Loucy (cell line): ENCODE results near the gene PKD1.

Experiments used
- CTCF ChIP-seq: fragments of 200-600 bp; sonication (generic); conservative IDR thresholded peaks from 2 replicates; pipeline ENCODE4 v1.5.1; 2014; ENCODE audit warnings: mild to moderate bottlenecking, antibody characterized with exemption, low read length
- EZH2phosphoT487 ChIP-seq: fragments of 200-600 bp; IDR thresholded peaks from 2 replicates; pipeline ENCODE4 v1.6.1; 2018; ENCODE audit warnings: antibody characterized with exemption, mild to moderate bottlenecking, moderate library complexity, borderline replicate concordance

GRCh38 chr16:2047330-2048115 lies 88.2 kb downstream of the PKD1 start, which contains the start of the genes NTHL1 and TSC2:
- TF ChIP-seq CTCF (no peak), EZH2phosphoT487 (no peak)
